Adrenal gland (tissue), 12 donors: ENCODE results near the gene VPS13D. TPM values are rescaled to one million over a fixed set of nuclear protein-coding genes. Genes with fewer than 3 reads are reported as not detected.
A peak's percentile ranks its signal among the peaks of the same experiment; 100 is the strongest.

Experiments used
- DNase-seq, 7 donors: peaks; one replicate each; pipeline ENCODE4 v3.0.0-alpha.2; 2019 to 2020
- H3K27ac ChIP-seq, 5 donors: fragments of 200-600 bp; sonication (generic) in 4 of 5; 1 replicate in 3 of 5; 2 replicates in 2 of 5; pipeline versions ENCODE4 v1.5.1 to v1.8.0; 2016 to 2020; ENCODE audit warnings: mild to moderate bottlenecking in 1 of 5
- H3K27me3 ChIP-seq: fragments of 200-600 bp; 2 replicates; pipeline ENCODE4 v1.8.0; 2021
- H3K36me3 ChIP-seq, 2 donors: fragments of 200-600 bp; replicated peaks in 1 of 2; 1 replicate in 1 of 2; 2 replicates in 1 of 2; pipeline versions ENCODE4 v1.5.1 to v1.8.0; 2018 to 2022
- H3K4me1 ChIP-seq, 2 donors: fragments of 200-600 bp; replicated peaks in 1 of 2; 1 replicate in 1 of 2; 2 replicates in 1 of 2; pipeline versions ENCODE4 v1.5.1 to v1.8.0; 2018 to 2021
- H3K4me3 ChIP-seq, 4 donors: fragments of 200-600 bp; sonication (generic) in 3 of 4; one replicate each; pipeline ENCODE4 v1.5.1; 2016 to 2018
- H3K9me3 ChIP-seq, 3 donors: fragments of 200-600 bp; sonication (generic) in 1 of 3; replicated peaks in 1 of 3; 1 replicate in 2 of 3; 2 replicates in 1 of 3; pipeline versions ENCODE4 v1.5.1 to v1.8.0; 2016 to 2021
- CTCF ChIP-seq, 6 experiments: fragments of 450-650 bp in 4 of 6; fragments of 200-600 bp in 2 of 6; sonication (generic) in 1 of 6; IDR thresholded peaks; 1 replicate in 5 of 6; 2 replicates in 1 of 6; pipeline versions ENCODE4 v1.5.1 to v1.8.0; 2016 to 2021; ENCODE audit warnings: antibody characterized with exemption in 6 of 6, mild to moderate bottlenecking in 2 of 6, moderate library complexity in 1 of 6
- POLR2A ChIP-seq, 2 donors: fragments of 450-650 bp; IDR thresholded peaks; one replicate each; pipeline ENCODE4 v1.6.1; 2017; ENCODE audit warnings: antibody characterized with exemption in 2 of 2, mild to moderate bottlenecking in 2 of 2, moderate library complexity in 1 of 2
- WGBS, 4 donors: extraction: QIAGEN DNeasy Blood & Tissue Kit in 2 of 4; methylation state at CpG; one replicate each; pipeline versions ENCODE4 v1.1.5 to v1.1.7; 2013 to 2017; 5-methylcytosine and 5-hydroxymethylcytosine counted together
- intact Hi-C, 2 donors: fragments of 100-400 bp; cut with DNase I; formaldehyde crosslinking; loops; one replicate each; pipeline versions ENCODE4 v1.14.1 to v1.15.0; 2022 to 2023
- polyA plus RNA-seq, 3 donors: library from polyadenylated mRNA; stranded (reverse); fragments of 200-250 nt in 2 of 3; fragments of 350-450 nt in 1 of 3; fragmentation: Illumina TruSeq in 1 of 3; extraction: RNeasy Lipid Tissue Mini Kit (QIAGEN cat#74804) in 1 of 3; gene quantifications; one replicate each; pipeline ENCODE4 v1.2.3, GENCODE V29; 2013 to 2014
- total RNA-seq, 9 donors: library from RNA; depleted of rRNA in 4 of 9; stranded (reverse); fragments of >200 nt in 4 of 9; fragments of 120-200 nt in 1 of 9; fragmentation: NEBNext Ultra II Directional in 1 of 9; extraction: Animal tissue kit (Norgen Biotek cat#: 25700) in 1 of 9; gene quantifications; one replicate each; pipeline versions ENCODE4 v1.1.0 to v1.2.4, GENCODE V29; 2013 to 2023
- donor health status: healthy with polysubstance abuse.
- donor health status: Bipolar disorder and iron deficiency.
- donor health status: DM: yes; HTN: yes; CAD: no.
- donor health status: DM: no; HTN: no; CAD: no.
- donor health status: DM: no; HTN: no; CAD: no.
- donor health status: DM: yes; HTN: yes; CAD: no.

The VPS13D gene
- total and polyA plus RNA-seq, 12 donors = 17.0 to 62.3 (median 39.9) TPM

GRCh38 chr1:12548279-12548972, 318.6 kb downstream of the VPS13D start:
- Histone ChIP-seq H3K9me3 (no peaks in the 10 kb centered on the region), H3K27me3 (peaks cover 6% of the 10 kb centered on the region), H3K27ac (peak overlapping the region in 3 of 5 donors; percentile 52 to 92 (median 89)), H3K4me1 (peaks cover 9 to 20% of the 10 kb centered on the region in 2 donors), H3K36me3 (no peaks in the 10 kb centered on the region), H3K4me3 (no peak overlapping the region)
- no peak for TF ChIP-seq POLR2A (IDR thresholded peaks at IDR 0.05)
- TF ChIP-seq CTCF (IDR thresholded peaks at IDR 0.05) = no peak
- no peak for DNase-seq
- WGBS, 4 donors = 72 to 93% (median 75%) methylated on average over 7 to 14 of the region's 14 CpGs
- intact Hi-C loops = loop anchor here in 1 of 2 donors (10.0 kb wide), 1 partner anchor 66 kb away; the partner anchor contains the start of gene DHRS3

GRCh38 chr1:12548973-12549459, 319.2 kb downstream of the VPS13D start:
- peaks cover 9 to 20% of the 10 kb centered on the region in 2 donors for H3K4me1 ChIP-seq
- peak; percentile 67 to 84 (median 75) for DNase-seq
- WGBS, 4 donors = 15 to 31% (median 17%) methylated on average over 12 to 27 of the region's 27 CpGs
- H3K27me3 ChIP-seq = peaks cover 6% of the 10 kb centered on the region
- H3K36me3 ChIP-seq = no peaks in the 10 kb centered on the region
- intact Hi-C loops = loop anchor here in 1 of 2 donors (10.0 kb wide), 1 partner anchor 66 kb away; the partner anchor contains the start of gene DHRS3
- TF ChIP-seq CTCF (IDR thresholded peaks at IDR 0.05) (no peak), POLR2A (IDR thresholded peaks at IDR 0.05) (no peak)
- H3K4me3 ChIP-seq = peak overlapping the region in 1 of 4 donors; percentile 19
- peak overlapping the region; percentile 52 to 92 (median 69) for H3K27ac ChIP-seq
- H3K9me3 ChIP-seq = no peaks in the 10 kb centered on the region

GRCh38 chr1:12549460-12550349, 319.9 kb downstream of the VPS13D start:
- no peaks in the 10 kb centered on the region for H3K9me3 ChIP-seq
- H3K27ac ChIP-seq = peak overlapping the region; percentile 52 to 92 (median 69)
- peak overlapping the region in 1 of 4 donors; percentile 19 for H3K4me3 ChIP-seq
- intact Hi-C loops = loop anchor here in 1 of 2 donors (10.0 kb wide), 1 partner anchor 65 kb away; the partner anchor contains the start of gene DHRS3
- no peaks in the 10 kb centered on the region for H3K36me3 ChIP-seq
- peak in 1 of 2 donors; percentile 19 for TF ChIP-seq POLR2A (IDR thresholded peaks at IDR 0.05)
- TF ChIP-seq CTCF (IDR thresholded peaks at IDR 0.05) = no peak
- H3K4me1 ChIP-seq = peaks cover 9 to 20% of the 10 kb centered on the region in 2 donors
- peak; percentile 79 to 91 (median 85) for DNase-seq
- H3K27me3 ChIP-seq = peaks cover 6% of the 10 kb centered on the region
- 24 to 33% (median 28%) methylated on average over 26 to 31 of the region's 31 CpGs for WGBS, 4 donors

GRCh38 chr1:12551584-12551983, 321.8 kb downstream of the VPS13D start:
- no peaks in the 10 kb centered on the region for H3K9me3 ChIP-seq
- H3K4me3 ChIP-seq = no peak overlapping the region
- H3K27ac ChIP-seq = no peak overlapping the region
- DNase-seq = no peak
- no peak for TF ChIP-seq CTCF (IDR thresholded peaks at IDR 0.05)
- no peak for TF ChIP-seq POLR2A (IDR thresholded peaks at IDR 0.05)
- H3K36me3 ChIP-seq = no peaks in the 10 kb centered on the region
- peaks cover 9 to 25% of the 10 kb centered on the region in 2 donors for H3K4me1 ChIP-seq
- intact Hi-C loops = no loop called here
- no peaks in the 10 kb centered on the region for H3K27me3 ChIP-seq
